Superior temporal gyrus (tissue), 1 donor: ENCODE results near the gene ALX4.

Experiments used
- DNase-seq: peaks from one replicate; pipeline ENCODE4 v3.0.0-alpha.2; 2016; ENCODE audit errors: extremely low spot score

Gene ALX4

GRCh38 chr11:44335052-44335760, 25.3 kb upstream of the ALX4 start:
- no peak for DNase-seq

DNA sequence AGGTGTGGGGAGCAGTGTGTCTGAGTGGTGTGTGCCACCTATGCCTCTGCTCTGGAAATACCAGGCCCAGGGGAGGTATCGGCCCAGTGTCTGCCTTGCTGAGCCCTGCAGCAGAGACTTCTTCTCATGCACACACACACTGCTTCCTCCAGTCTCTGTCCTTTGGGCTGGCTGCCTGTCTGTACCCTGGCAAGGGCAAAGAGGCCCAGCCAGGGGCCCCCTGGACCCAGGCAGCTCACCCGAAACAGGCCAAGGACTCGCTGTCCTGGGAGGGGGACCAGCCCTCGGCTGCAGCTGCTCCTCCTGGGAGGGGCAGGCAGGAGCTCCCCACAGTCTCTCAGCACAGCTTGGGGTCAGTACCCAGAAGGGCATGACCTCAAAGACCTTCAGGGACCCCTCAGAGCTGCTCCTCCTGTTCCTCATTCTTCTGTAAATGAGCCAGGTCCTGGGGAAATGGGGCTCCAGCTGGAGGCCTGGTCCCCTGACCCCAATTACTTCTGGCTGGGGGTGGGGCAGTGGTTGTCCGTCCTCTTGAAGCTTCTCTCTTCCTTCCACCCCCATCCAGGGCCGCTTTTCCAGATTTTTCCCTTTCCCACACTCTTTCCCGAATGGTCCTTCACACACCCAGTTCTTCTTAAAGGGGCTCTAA, 24.5 kb upstream of the ALX4 start:
- no peak for DNase-seq

DNA sequence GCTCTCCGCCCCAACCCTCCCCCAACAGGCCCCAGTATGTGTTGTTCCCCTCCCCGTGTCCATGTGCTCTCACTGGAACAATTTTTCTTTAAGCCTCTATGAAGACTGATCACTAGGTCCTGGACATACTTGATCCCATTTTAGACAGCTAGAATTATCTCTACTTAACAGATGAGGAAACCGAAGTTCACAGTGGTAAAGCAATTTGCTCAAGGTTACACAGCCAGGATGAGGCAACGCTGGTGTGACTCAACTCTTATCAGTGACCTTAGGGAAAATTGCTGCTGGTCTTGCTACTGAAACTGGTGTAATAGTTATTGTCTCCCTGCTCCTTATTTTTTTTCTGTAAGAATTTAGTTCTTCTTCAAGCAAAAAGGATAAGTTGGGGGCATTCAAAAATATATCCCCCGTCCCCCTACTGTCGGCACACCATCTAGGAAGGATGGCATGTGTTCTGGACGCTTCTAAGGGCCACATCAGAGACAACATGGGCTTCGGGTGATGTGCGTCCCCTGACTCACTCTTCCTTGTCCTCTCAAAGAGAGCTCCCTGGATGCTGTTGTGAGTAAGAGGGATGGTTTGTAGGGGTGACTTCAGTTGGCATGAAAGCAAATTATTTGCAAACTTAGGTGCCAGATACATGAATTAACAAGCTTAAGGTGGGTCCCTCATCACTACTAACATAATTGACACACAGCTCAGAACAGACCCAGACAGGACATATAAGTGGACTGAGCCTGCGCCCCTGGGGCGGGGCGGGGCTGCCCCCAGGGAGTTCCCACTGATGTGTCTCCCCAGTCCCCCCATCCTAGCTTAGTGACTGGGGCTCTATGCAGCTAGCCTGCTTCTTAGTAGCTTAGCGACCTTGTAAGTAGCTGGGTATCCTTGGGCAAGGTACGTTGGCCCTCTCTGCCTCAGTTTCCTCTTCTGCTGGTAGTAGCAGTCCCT, 23.6 kb upstream of the ALX4 start:
- DNase-seq: no peak

- no peak for DNase-seq
Observed at GRCh38 chr11:44332665-44333064, 22.7 kb upstream of the ALX4 start.

- DNase-seq: no peak
Observed at GRCh38 chr11:44329472-44330230, 19.7 kb upstream of the ALX4 start.

DNA sequence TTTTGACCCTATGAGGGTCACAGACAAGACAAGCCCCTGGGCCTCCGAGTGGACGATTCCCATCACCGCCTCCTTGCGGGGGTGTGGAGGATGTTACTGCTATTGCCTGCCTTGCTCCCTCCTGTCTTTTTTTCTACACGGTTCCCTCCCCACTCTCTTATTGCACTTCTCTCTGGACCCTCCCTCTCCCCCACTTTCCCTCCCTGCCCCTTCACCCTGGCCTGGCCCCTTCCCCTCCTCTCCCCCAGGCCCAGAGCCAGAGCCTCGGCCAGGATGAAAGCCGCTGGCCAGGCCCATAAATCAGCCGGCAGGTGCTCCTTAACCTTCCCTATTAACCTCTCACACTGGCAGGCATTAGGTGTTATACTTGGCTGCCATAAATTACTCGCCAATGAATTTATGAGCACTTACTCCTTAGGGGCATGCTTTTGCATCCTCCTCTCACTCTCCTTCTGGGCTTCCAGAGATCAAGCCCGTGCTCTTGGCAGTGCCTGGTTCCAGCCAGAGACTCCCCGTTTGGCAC, 18.3 kb upstream of the ALX4 start:
- DNase-seq: no peak

GRCh38 chr11:44327730-44328129, 17.8 kb upstream of the ALX4 start:
- DNase-seq: no peak

DNA sequence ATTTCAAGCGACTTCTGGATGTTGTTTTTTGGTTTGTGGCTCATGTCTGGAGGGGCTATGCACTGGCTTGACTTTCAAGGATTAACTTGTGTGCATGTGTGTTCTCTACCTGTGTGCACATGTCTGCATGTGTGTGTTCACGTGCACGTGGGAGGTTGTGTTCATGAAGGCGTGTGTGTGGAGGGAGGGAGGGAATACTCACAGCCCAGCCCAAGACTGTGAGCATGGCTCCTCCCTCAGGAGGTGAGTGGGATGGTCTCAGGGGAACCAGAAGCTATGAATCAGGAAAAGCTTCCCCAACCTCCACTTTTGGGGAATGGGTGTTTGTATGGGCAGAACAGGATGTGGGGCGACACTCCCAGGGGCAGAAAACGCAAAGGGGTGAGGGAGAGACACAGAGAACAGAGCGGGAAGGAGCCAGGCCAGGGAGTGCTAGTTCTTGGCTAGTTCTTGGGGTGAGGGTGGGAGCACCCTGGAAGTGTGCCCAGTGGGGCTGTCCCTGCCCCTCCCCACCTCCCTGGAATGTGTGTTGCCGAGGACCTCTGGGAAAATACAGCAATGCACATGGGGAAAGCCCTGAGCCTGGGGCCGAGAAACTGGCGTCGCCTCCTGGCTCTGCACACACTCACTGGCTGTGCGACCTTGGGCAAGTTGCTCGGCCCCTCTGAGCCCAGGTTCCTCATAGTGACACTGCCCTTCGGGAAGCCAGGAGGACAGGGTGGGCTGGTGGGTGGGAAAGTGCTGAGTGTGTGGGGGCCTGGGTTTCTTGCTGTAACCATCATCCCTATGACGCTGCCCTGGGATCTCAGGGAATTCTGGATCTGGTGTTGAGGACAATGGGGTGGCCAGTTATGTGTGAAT, 16.9 kb upstream of the ALX4 start:
- DNase-seq: no peak

GRCh38 chr11:44325698-44326097, 15.8 kb upstream of the ALX4 start:
- DNase-seq: no peak

DNA sequence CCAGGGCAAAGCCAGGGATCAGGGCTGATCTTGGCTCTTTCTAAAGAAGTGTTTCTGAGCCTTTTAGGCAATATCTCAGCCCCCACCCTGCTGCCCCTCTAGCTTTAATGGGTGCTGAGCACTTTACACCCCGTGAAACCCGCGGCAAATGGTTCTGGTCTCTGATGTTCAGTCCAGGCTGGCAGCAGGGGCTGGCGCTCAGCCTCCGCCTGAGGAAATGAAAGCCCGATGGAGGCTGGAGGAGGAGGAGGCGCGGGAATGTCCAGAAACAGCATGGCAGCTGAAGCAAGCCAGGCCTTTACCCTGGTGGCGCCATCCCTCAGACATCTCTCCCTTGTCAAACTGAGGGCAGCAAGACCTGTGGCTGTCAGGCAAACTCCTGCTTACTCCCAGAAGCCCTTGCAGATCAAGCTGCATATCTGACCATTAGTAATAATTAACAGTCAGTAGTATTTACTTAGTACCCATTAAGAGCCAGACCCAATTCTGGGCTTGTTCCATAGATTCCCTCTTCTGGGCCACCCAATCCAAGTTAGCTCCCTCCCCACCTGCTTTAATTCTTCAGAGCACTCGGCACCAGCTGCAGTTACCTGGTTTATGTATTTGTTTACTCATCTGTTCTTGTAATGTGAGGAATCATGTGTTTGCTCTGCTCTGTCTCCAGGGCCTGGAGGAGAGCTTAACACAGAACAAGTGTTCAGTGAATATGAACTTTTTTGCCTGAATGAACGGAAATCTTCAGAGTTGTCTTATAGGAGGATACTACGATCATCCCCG, 15.0 kb upstream of the ALX4 start:
- DNase-seq: no peak

GRCh38 chr11:44324222-44324621, 14.3 kb upstream of the ALX4 start:
- no peak for DNase-seq

DNA sequence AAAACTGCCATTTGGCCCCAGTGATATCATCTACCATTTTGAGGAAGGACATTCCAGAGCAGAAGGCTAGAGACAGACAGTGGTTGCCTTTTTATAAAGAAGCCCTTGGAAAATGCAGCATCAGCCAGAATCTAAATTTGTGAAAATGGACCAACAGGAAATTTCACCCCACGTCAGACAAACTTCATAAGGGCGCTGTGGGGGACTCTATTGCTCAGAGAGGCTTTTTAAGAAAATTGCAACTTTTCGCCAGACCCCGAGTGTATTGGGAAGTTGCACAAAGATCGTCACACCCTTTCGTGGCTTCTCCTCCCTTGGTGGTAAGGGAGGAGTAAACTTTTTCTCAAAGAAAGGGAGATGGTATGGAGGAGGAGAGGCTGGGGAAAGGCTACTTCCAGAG, 12.3 kb upstream of the ALX4 start:
- no peak for DNase-seq

DNA sequence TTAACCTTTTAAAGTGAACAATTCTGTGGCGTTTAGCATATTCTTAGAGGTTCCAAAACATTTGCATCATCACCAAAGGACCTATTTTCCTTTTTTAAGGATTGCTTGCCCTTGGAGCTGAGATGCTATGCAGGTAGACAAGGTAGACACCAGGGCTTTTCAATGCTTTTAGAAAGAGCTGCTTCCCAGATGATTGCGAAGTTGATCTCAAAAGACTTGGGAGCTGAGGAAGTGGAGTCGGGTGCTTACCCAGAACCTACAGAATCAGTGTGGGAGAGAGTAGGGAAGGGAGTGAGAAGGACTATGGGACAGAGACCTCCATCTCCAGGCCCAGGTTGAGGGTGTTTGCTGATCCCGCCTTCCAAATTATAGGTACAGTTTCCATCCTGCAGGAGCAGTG, 11.1 kb upstream of the ALX4 start:
- DNase-seq: no peak

GRCh38 chr11:44320289-44320973, 10.5 kb upstream of the ALX4 start:
- DNase-seq: no peak

GRCh38 chr11:44319552-44320288, 9.8 kb upstream of the ALX4 start:
- DNase-seq: no peak

GRCh38 chr11:44319170-44319551, 9.2 kb upstream of the ALX4 start:
- no peak for DNase-seq

DNA sequence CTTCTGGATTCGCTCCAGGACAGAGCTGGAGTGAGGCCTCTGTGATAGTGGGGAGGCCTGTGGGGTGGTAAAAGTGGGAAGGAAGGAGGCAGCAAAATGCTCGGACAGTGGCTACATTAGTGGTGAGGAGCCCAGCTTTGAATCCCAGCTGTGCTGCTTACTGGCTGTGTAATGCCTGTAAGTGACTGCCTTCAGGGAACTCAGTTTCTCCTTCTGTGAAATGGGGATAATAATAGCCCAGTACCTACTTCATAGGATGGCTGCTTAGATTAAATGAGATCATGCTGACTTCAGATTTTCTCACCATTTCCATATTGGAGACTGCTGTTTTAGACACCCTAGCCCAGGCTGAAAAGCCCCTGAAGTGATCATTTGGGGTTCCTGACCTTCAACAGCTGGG, 8.4 kb upstream of the ALX4 start:
- DNase-seq: no peak

DNA sequence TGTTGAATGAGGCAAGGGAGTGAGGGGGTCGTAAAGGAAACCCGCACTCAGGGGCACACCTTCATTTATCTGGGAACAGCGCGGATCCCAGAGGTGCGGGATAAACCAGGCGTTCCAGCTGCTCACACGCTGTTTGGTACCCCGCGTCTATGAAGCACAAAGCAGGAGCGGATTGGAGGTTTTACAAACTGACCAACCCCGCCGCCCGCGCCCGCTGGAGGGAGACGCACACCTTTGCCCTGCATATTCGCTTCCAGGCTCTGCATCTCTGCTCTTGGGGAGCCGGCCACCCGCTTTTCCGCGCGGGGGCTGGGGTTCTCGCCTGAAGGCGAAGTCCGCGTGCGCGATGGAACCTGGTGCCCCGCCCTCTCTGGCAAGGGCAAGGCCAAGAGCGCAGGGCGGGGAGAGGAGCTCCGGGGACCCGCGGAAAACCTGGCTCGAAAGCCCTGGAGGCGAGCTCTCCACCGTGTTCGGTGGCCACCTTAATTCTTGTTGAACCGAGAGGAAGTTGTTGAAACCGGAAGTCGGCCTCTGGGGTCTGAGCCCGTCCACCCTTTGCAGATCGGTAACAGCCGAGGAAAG, 6.8 kb upstream of the ALX4 start:
- DNase-seq: no peak
